BJ (cell line): ENCODE data around the gene SYTL5. TPM values are rescaled to one million over a fixed set of nuclear protein-coding genes. Genes with fewer than 3 reads are reported as not detected.

Source experiments
- CTCF ChIA-PET: fragments of 350-600 bp; formaldehyde crosslinking; extraction: SDS; loops from one replicate; lab custom pipeline; 2021; ENCODE audit warnings: antibody characterized with exemption, inconsistent platforms; lab: Yijun Ruan, JAX
- POLR2A ChIA-PET: fragments of 300-600 bp; sonication (Branson Sonifier 250); formaldehyde crosslinking; extraction: SDS; loops from one replicate; lab custom pipeline; 2021; ENCODE audit warnings: antibody characterized with exemption; lab: Charles Lee
- DNase-seq: peaks from one replicate; pipeline ENCODE4 v3.0.0-alpha.2; 2011; ENCODE audit warnings: low read depth
- H3K27me3 ChIP-seq: 2 replicates; pipeline ENCODE4 v1.6.0; 2011; ENCODE audit warnings: low read length; ENCODE audit not compliant: control insufficient read depth, insufficient read depth
- H3K36me3 ChIP-seq: 2 replicates; pipeline ENCODE4 v1.5.1; 2011; ENCODE audit warnings: low read length; ENCODE audit not compliant: control insufficient read depth, insufficient read depth
- H3K4me3 ChIP-seq: 2 replicates; pipeline ENCODE4 v1.5.1; 2011; ENCODE audit warnings: low read depth, mild to moderate bottlenecking, control low read depth, low read length
- polyA plus RNA-seq: library from polyadenylated mRNA; depleted of rRNA; stranded (reverse); fragments of >200 nt; gene quantifications from 2 replicates; pipeline ENCODE4 v1.2.3, GENCODE V29; 2011
- TF ChIP-seq, protein P1 (sequence below): IDR thresholded peaks from 2 replicates; pipeline ENCODE4 v1.5.1; 2011; ENCODE audit warnings: low read depth, mild to moderate bottlenecking, control low read depth, inconsistent platforms, low read length, moderate library complexity; ENCODE audit not compliant: insufficient read depth

SYTL5 gene
- polyA plus RNA-seq, 1 experiment: 0.48 TPM

DNA sequence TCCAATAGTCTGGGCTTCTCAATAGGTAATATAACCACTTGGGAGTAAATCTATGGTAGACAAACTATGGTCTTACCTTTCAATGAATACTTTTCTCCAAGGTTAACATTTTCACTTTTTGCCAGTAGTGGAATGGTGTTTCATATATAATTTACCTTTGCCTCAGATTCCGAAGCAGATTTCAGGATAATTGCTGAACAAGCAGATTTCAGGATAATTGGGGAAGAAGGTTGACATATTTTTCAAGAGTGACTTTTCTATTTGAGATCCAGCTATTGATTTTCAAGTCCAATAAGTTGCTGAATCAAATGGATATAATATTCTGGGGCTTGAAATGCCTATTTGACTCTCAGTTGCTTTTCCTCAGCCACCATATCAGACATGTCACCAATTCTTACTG is 63.6 kb downstream of the SYTL5 start:
- DNase-seq: no peak
- Histone ChIP-seq H3K4me3 (no peak overlapping the region), H3K27me3 (no peaks in the 10 kb centered on the region), H3K36me3 (no peaks in the 10 kb centered on the region)
- TF ChIP-seq, protein P1, sequence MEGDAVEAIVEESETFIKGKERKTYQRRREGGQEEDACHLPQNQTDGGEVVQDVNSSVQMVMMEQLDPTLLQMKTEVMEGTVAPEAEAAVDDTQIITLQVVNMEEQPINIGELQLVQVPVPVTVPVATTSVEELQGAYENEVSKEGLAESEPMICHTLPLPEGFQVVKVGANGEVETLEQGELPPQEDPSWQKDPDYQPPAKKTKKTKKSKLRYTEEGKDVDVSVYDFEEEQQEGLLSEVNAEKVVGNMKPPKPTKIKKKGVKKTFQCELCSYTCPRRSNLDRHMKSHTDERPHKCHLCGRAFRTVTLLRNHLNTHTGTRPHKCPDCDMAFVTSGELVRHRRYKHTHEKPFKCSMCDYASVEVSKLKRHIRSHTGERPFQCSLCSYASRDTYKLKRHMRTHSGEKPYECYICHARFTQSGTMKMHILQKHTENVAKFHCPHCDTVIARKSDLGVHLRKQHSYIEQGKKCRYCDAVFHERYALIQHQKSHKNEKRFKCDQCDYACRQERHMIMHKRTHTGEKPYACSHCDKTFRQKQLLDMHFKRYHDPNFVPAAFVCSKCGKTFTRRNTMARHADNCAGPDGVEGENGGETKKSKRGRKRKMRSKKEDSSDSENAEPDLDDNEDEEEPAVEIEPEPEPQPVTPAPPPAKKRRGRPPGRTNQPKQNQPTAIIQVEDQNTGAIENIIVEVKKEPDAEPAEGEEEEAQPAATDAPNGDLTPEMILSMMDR: no peak
- POLR2A ChIA-PET: no interaction called here
- CTCF ChIA-PET: interaction anchor here (1.1 kb wide), 1 partner anchor 97 kb away, joined by 4 read pairs; no protein-coding TSS in a partner anchor

DNA sequence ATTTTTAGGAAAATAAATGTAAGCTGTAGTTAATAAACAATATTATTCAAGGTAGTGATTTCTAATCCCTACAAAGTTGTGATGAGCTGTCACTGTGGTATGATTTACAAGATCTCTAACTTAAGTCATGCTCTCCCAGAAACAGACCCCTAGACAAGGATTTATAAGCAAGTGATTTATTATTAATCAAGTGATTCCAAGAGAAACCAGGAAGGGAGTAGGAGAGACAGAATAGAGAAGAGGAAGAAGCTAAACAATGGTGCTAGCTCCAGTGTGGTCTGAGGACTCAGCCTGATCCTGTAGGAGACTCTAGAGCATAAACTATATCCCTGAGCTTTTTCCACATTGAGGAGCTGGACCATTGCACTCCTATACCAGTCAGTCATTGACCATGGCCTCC is 73.1 kb downstream of the SYTL5 start:
- ChIA-PET CTCF (no interaction called here), POLR2A (no interaction called here)
- Histone ChIP-seq H3K27me3 (no peaks in the 10 kb centered on the region), H3K4me3 (no peak overlapping the region), H3K36me3 (no peaks in the 10 kb centered on the region)
- DNase-seq: no peak
- TF ChIP-seq, protein P1: no peak

DNA sequence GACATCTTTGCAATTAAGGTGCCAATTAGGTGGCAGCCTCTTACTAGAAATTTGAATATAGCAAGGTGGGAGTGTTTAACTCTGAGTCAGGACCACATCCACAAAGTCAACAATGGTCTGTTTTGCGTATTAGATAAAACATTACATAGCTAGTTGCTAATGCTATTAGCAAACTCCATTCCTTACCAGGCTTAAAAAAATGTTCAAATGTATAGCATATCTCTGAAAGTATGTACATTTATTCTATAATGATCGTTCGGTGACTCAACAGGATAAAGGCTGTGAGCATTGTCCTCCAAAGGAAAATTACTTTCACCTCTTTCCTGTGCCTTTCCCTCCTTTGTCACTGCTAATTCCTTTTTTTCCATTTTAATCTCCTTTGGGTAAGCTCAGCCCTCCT is 74.5 kb downstream of the SYTL5 start:
- Histone ChIP-seq H3K36me3 (no peaks in the 10 kb centered on the region), H3K4me3 (no peak overlapping the region), H3K27me3 (no peaks in the 10 kb centered on the region)
- POLR2A ChIA-PET: no interaction called here
- TF ChIP-seq, protein P1: no peak
- no peak for DNase-seq
- CTCF ChIA-PET: no interaction called here

DNA sequence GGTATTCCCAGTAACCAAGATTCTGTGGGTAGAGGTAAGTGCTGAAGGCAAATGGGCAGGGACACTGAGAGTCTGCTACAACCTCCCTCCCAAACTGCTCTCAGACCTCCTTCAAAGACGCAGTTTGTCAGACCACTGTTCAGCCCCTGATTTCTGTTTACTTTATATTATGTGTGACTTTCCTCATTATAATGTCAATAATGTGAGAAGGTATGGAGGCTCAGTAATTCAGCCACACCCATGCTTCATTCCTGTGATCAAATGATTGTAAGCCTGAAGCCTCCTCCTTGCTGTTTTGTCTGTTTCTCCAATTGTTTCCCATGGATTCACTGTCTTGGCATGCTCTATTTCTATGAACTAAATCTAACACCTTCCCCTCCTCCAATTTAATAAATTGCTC is 75.6 kb downstream of the SYTL5 start:
- no peak for DNase-seq
- CTCF ChIA-PET: no interaction called here
- Histone ChIP-seq H3K27me3 (no peaks in the 10 kb centered on the region), H3K36me3 (no peaks in the 10 kb centered on the region), H3K4me3 (no peak overlapping the region)
- TF ChIP-seq, protein P1: no peak
- POLR2A ChIA-PET: no interaction called here

DNA sequence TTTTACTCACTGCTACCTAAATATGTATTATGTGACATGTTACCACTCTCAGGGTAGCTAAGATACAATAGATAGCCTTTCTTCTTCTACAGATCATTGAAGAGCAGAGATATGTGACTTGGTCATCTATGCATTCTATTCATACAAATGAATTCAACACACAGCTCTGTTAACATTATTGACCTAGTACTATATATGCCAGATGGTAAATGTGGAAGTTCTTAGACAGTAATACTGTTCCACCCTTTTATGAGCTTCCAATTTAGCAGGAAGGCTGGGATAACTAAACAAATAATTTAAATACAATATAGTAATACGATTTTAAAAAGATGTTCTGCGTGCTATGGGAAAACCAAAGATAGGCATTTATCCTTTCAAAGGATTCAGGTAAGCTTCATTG is 76.0 kb downstream of the SYTL5 start:
- Histone ChIP-seq H3K36me3 (no peaks in the 10 kb centered on the region), H3K4me3 (no peak overlapping the region), H3K27me3 (no peaks in the 10 kb centered on the region)
- ChIA-PET CTCF (no interaction called here), POLR2A (no interaction called here)
- TF ChIP-seq, protein P1: no peak
- DNase-seq: no peak
